Mesendoderm (in vitro differentiated cells): Measurements from ENCODE around the gene UNKL.

Experiments used
- DNase-seq: peaks from one replicate; pipeline ENCODE4 v3.0.0; 2013
- H2AK5ac ChIP-seq: 2 replicates; pipeline ENCODE4 v1.6.1; 2013; ENCODE audit warnings: low read length, inconsistent platforms
- H2BK120ac ChIP-seq: 2 replicates; pipeline ENCODE4 v1.6.1; 2013; ENCODE audit warnings: low read depth, mild to moderate bottlenecking, low read length, moderate library complexity, mixed read lengths
- H2BK15ac ChIP-seq: replicated peaks from 2 replicates; pipeline ENCODE4 v1.6.1; 2013; ENCODE audit warnings: low read depth, mild to moderate bottlenecking, moderate library complexity
- H2BK5ac ChIP-seq: 2 replicates; pipeline ENCODE4 v1.6.1; 2013; ENCODE audit warnings: low read length, inconsistent platforms
- H3K18ac ChIP-seq: 2 replicates; pipeline ENCODE4 v1.6.1; 2013; ENCODE audit warnings: mild to moderate bottlenecking, low read length, mixed read lengths
- H3K23ac ChIP-seq: one replicate; pipeline ENCODE4 v1.6.1; 2013; ENCODE audit warnings: low read length
- H3K27ac ChIP-seq: 2 replicates; pipeline ENCODE4 v1.5.1; 2013; ENCODE audit warnings: low read depth, mild to moderate bottlenecking, inconsistent platforms, low read length, moderate library complexity
- H3K27me3 ChIP-seq: 2 replicates; pipeline ENCODE4 v1.6.1; 2013; ENCODE audit warnings: low read length, control low read depth, mild to moderate bottlenecking, inconsistent platforms; ENCODE audit not compliant: insufficient read depth, poor library complexity
- H3K36me3 ChIP-seq: 2 replicates; pipeline ENCODE4 v1.6.1; 2013; ENCODE audit warnings: low read length, inconsistent platforms; ENCODE audit not compliant: control insufficient read depth, insufficient read depth
- H3K4ac ChIP-seq: one replicate; pipeline ENCODE4 v1.6.1; 2013; ENCODE audit warnings: low read depth, mild to moderate bottlenecking, low read length, moderate library complexity
- H3K4me1 ChIP-seq: 2 replicates; pipeline ENCODE4 v1.6.1; 2013; ENCODE audit warnings: low read depth, low read length, inconsistent platforms; ENCODE audit not compliant: control insufficient read depth
- H3K4me2 ChIP-seq: 2 replicates; pipeline ENCODE4 v1.6.1; 2013; ENCODE audit warnings: low read length
- H3K4me3 ChIP-seq: 2 replicates; pipeline ENCODE4 v1.5.1; 2013; ENCODE audit warnings: mild to moderate bottlenecking, low read length
- H3K56ac ChIP-seq: one replicate; pipeline ENCODE4 v1.6.1; 2013; ENCODE audit warnings: low read length
- H3K79me1 ChIP-seq: 2 replicates; pipeline ENCODE4 v1.6.1; 2013; ENCODE audit warnings: low read length, inconsistent platforms
- H3K79me2 ChIP-seq: 2 replicates; pipeline ENCODE4 v1.6.1; 2013; ENCODE audit warnings: mild to moderate bottlenecking, low read length; ENCODE audit not compliant: control insufficient read depth, insufficient read depth
- H3K9ac ChIP-seq: 2 replicates; pipeline ENCODE4 v1.6.1; 2013; ENCODE audit warnings: low read length, inconsistent platforms
- H4K5ac ChIP-seq: one replicate; pipeline ENCODE4 v1.6.1; 2013; ENCODE audit warnings: low read length
- H4K8ac ChIP-seq: one replicate; pipeline ENCODE4 v1.6.1; 2013; ENCODE audit warnings: low read depth, mild to moderate bottlenecking, control low read depth, low read length, moderate library complexity
- WGBS: extraction: QIAGEN DNeasy Blood & Tissue Kit; methylation state at CpG from one replicate; pipeline ENCODE4 v1.1.7; 2013; ENCODE audit warnings: low lambda C conversion rate, missing lambda C conversion rate; ENCODE audit not compliant: insufficient coverage; ENCODE audit errors: extremely low coverage; 5-methylcytosine and 5-hydroxymethylcytosine counted together

UNKL gene

GRCh38 chr16:1420111-1420539, 5.6 kb upstream of the UNKL start:
- Histone ChIP-seq H3K18ac (no peak overlapping the region), H2BK15ac (no peak overlapping the region), H3K4me3 (peak overlapping the region; percentile 92), H3K79me2 (peaks cover 12% of the 10 kb centered on the region), H4K8ac (no peak overlapping the region), H3K36me3 (no peaks in the 10 kb centered on the region), H2BK120ac (no peak overlapping the region), H3K27me3 (no peaks in the 10 kb centered on the region), H2AK5ac (peak overlapping the region; percentile 32), H2BK5ac (no peak overlapping the region), H4K5ac (no peak overlapping the region), H3K4ac (peak overlapping the region; percentile 74), H3K4me2 (peak overlapping the region; percentile 100), H3K9ac (peak overlapping the region; percentile 91), H3K56ac (peak overlapping the region; percentile 97), H3K23ac (no peak overlapping the region), H3K4me1 (peaks cover 2% of the 10 kb centered on the region), H3K27ac (no peak overlapping the region), H3K79me1 (peaks cover 10% of the 10 kb centered on the region)
- DNase-seq = no peak
- no CpG with 5 or more reads among the region's 22 CpGs for WGBS

- Histone ChIP-seq H3K4me1 (peaks cover 2% of the 10 kb centered on the region), H2BK5ac (no peak overlapping the region), H3K9ac (no peak overlapping the region), H3K4ac (no peak overlapping the region), H4K8ac (no peak overlapping the region), H3K27ac (no peak overlapping the region), H3K27me3 (no peaks in the 10 kb centered on the region), H3K18ac (no peak overlapping the region), H4K5ac (no peak overlapping the region), H3K36me3 (no peaks in the 10 kb centered on the region), H3K4me3 (no peak overlapping the region), H3K4me2 (no peak overlapping the region), H2BK15ac (no peak overlapping the region), H3K79me1 (peaks cover 10% of the 10 kb centered on the region), H2AK5ac (no peak overlapping the region), H3K23ac (no peak overlapping the region), H2BK120ac (no peak overlapping the region), H3K79me2 (peaks cover 12% of the 10 kb centered on the region), H3K56ac (no peak overlapping the region)
- peak; percentile 71 for DNase-seq
- WGBS = no CpG with 5 or more reads among the region's 3 CpGs
These were observed 2.0 kb upstream of the UNKL start for GRCh38 chr16:1416521-1416941.

- H2BK120ac ChIP-seq = no peak overlapping the region
- H3K27me3 ChIP-seq = no peaks in the 10 kb centered on the region
- no peak overlapping the region for H3K27ac ChIP-seq
These were observed 596 bp downstream of the UNKL start for GRCh38 chr16:1413684-1414531.

GRCh38 chr16:1412847-1413246, 1.7 kb downstream of the UNKL start:
- Histone ChIP-seq H2BK15ac (no peak overlapping the region), H2BK5ac (no peak overlapping the region)
- no CpG with 5 or more reads among the region's 2 CpGs for WGBS

More at GRCh38 chr16:1413684-1414531, 596 bp downstream of the UNKL start:
- Histone ChIP-seq H3K18ac (peak overlapping the region; percentile 71), H2AK5ac (no peak overlapping the region), H3K4me2 (peak overlapping the region; percentile 64), H2BK5ac (no peak overlapping the region), H3K23ac (no peak overlapping the region), H3K4ac (no peak overlapping the region), H4K5ac (no peak overlapping the region), H2BK15ac (no peak overlapping the region), H3K4me1 (no peaks in the 10 kb centered on the region), H3K56ac (peak overlapping the region; percentile 77), H4K8ac (no peak overlapping the region), H3K36me3 (no peaks in the 10 kb centered on the region), H3K4me3 (peak overlapping the region; percentile 58), H3K9ac (peak overlapping the region; percentile 81), H3K79me2 (peaks cover 3% of the 10 kb centered on the region), H3K79me1 (peaks cover 3% of the 10 kb centered on the region)
- WGBS = no CpG with 5 or more reads among the region's 85 CpGs
- DNase-seq = peak; percentile 86

GRCh38 chr16:1408171-1408837, 6.2 kb downstream of the UNKL start:
- H4K8ac ChIP-seq = no peak overlapping the region
- no peak overlapping the region for H3K4ac ChIP-seq
- H3K27ac ChIP-seq = no peak overlapping the region
- H3K56ac ChIP-seq = peak overlapping the region; percentile 87
- H3K9ac ChIP-seq = peak overlapping the region; percentile 71
- DNase-seq = peak; percentile 85
- H2BK5ac ChIP-seq = no peak overlapping the region
- WGBS = no CpG with 5 or more reads among the region's 42 CpGs
- H3K18ac ChIP-seq = no peak overlapping the region
- no peak overlapping the region for H2BK120ac ChIP-seq
- H3K36me3 ChIP-seq = no peaks in the 10 kb centered on the region
- no peak overlapping the region for H4K5ac ChIP-seq
- H3K23ac ChIP-seq = no peak overlapping the region
- H2BK15ac ChIP-seq = no peak overlapping the region
- peaks cover 2% of the 10 kb centered on the region for H3K79me2 ChIP-seq
- peak overlapping the region; percentile 97 for H3K4me2 ChIP-seq
- no peaks in the 10 kb centered on the region for H3K27me3 ChIP-seq
- no peaks in the 10 kb centered on the region for H3K4me1 ChIP-seq
- H2AK5ac ChIP-seq = no peak overlapping the region
- peaks cover 6% of the 10 kb centered on the region for H3K79me1 ChIP-seq
- H3K4me3 ChIP-seq = peak overlapping the region; percentile 62

More at GRCh38 chr16:1412847-1413246, 1.7 kb downstream of the UNKL start:
- Histone ChIP-seq H3K27ac (no peak overlapping the region), H3K18ac (no peak overlapping the region), H4K5ac (no peak overlapping the region), H3K4ac (no peak overlapping the region), H3K4me3 (no peak overlapping the region), H3K4me1 (no peaks in the 10 kb centered on the region), H3K36me3 (no peaks in the 10 kb centered on the region), H3K79me2 (no peaks in the 10 kb centered on the region), H2BK120ac (no peak overlapping the region), H3K27me3 (no peaks in the 10 kb centered on the region), H2AK5ac (no peak overlapping the region), H3K79me1 (peaks cover 1% of the 10 kb centered on the region), H3K56ac (no peak overlapping the region), H3K23ac (no peak overlapping the region), H3K4me2 (no peak overlapping the region), H4K8ac (no peak overlapping the region), H3K9ac (no peak overlapping the region)
- no peak for DNase-seq
